WTC11 (cell line): Measurements from ENCODE around the gene MPHOSPH6.

Source experiments
- CTCF ChIP-seq: fragments of 200-600 bp; IDR thresholded peaks from 2 replicates; pipeline ENCODE4 v1.8.0; 2022; ENCODE audit warnings: antibody characterized with exemption
- EMX1 ChIP-seq: fragments of 250-450 bp; sonication (Bioruptor Pico); IDR thresholded peaks from 2 replicates; pipeline ENCODE4 v1.8.0; 2021; ENCODE audit warnings: mild to moderate bottlenecking
- SMAD4 ChIP-seq: sonication (generic); formaldehyde crosslinking; IDR thresholded peaks from 2 replicates; pipeline ENCODE4 v1.8.0; 2022; ENCODE audit warnings: mild to moderate bottlenecking, missing genetic modification reagents
- TF ChIP-seq, protein P1 (sequence below): sonication (generic); formaldehyde crosslinking; IDR thresholded peaks from 2 replicates; pipeline ENCODE4 v1.8.0; 2023; ENCODE audit warnings: missing genetic modification reagents

DNA sequence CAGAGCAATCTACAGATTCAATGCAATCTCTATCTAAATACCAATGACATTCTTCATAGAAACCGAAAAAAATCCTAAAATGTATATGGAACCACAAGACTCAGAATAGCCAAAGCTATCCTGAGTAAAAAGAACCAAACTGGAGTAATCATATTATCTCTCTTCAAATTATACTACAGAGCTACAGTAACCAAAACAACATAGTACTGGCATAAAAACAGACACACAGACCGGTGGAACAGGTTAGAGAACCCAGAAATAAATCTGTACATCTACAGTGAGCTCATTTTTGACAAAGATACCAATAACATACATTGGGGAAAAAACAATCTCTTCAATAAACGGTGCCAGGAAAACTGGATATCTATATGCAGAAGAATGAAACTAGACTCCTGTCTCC is 45.4 kb downstream of the MPHOSPH6 start:
- TF ChIP-seq, protein P1, sequence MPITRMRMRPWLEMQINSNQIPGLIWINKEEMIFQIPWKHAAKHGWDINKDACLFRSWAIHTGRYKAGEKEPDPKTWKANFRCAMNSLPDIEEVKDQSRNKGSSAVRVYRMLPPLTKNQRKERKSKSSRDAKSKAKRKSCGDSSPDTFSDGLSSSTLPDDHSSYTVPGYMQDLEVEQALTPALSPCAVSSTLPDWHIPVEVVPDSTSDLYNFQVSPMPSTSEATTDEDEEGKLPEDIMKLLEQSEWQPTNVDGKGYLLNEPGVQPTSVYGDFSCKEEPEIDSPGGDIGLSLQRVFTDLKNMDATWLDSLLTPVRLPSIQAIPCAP (CRISPR knock-in tag): no peak
- TF ChIP-seq CTCF (no peak), EMX1 (CRISPR knock-in tag) (no peak), SMAD4 (CRISPR knock-in tag) (no peak)
